Kidney (tissue), 14 donors: ENCODE measurements around the gene UGT1A3. TPM values are rescaled to one million over a fixed set of nuclear protein-coding genes. Genes with fewer than 3 reads are reported as not detected.

Source experiments
- DNase-seq, 5 donors: peaks; one replicate each; pipeline ENCODE4 v3.0.0-alpha.2; 2013 to 2020
- FAIRE-seq: peaks from 2 replicates; lab custom pipeline; 2012; peaks lifted over from hg19 to GRCh38; lab: Jason Lieb, UNC
- H3K27ac ChIP-seq, 2 donors: one replicate each; pipeline ENCODE4 v1.7.0; 2013; ENCODE audit warnings: low read depth in 2 of 2, low read length in 2 of 2, inconsistent platforms in 1 of 2
- H3K27me3 ChIP-seq: one replicate; pipeline ENCODE4 v1.7.1; 2013; ENCODE audit warnings: low read length, inconsistent platforms; ENCODE audit not compliant: control insufficient read depth, insufficient read depth
- H3K36me3 ChIP-seq, 3 donors: one replicate each; pipeline versions ENCODE4 v1.7.0 to v1.7.1; 2013; ENCODE audit warnings: low read length in 3 of 3, control low read depth in 1 of 3, inconsistent platforms in 1 of 3; ENCODE audit not compliant: insufficient read depth in 3 of 3, control insufficient read depth in 2 of 3
- H3K4me1 ChIP-seq, 3 donors: one replicate each; pipeline versions ENCODE4 v1.7.0 to v1.7.1; 2013; ENCODE audit warnings: low read length in 3 of 3, inconsistent platforms in 1 of 3, low read depth in 1 of 3; ENCODE audit not compliant: control insufficient read depth in 2 of 3, insufficient read depth in 2 of 3
- H3K4me3 ChIP-seq, 3 donors: one replicate each; pipeline versions ENCODE4 v1.7.0 to v1.8.1; 2013; ENCODE audit warnings: low read length in 3 of 3, control low read depth in 1 of 3, inconsistent platforms in 1 of 3
- H3K9ac ChIP-seq, 3 donors: one replicate each; pipeline versions ENCODE4 v1.7.0 to v1.7.1; 2013; ENCODE audit warnings: low read length in 3 of 3, control low read depth in 1 of 3, inconsistent platforms in 1 of 3
- H3K9me3 ChIP-seq, 3 donors: one replicate each; pipeline versions ENCODE4 v1.7.0 to v1.7.1; 2013; ENCODE audit warnings: low read length in 3 of 3, control low read depth in 1 of 3, inconsistent platforms in 1 of 3; ENCODE audit not compliant: control insufficient read depth in 2 of 3, insufficient read depth in 1 of 3
- CTCF ChIP-seq: IDR thresholded peaks from 3 replicates; pipeline ENCODE4 v1.5.1; 2012; ENCODE audit warnings: mild to moderate bottlenecking, moderate library complexity, borderline replicate concordance; ENCODE audit not compliant: insufficient read depth; ENCODE audit errors: extremely low read depth
- intact Hi-C: fragments of 100-400 bp; cut with DNase I; formaldehyde crosslinking; loops from one replicate; pipeline ENCODE4 v1.11.1; 2022
- polyA plus RNA-seq: library from polyadenylated mRNA; stranded (reverse); fragments of 350-450 nt; fragmentation: Illumina TruSeq; extraction: RNeasy Lipid Tissue Mini Kit (QIAGEN cat#74804); gene quantifications from one replicate; pipeline ENCODE4 v1.2.3, GENCODE V29; 2014; ENCODE audit warnings: low read depth, low replicate concordance; ENCODE audit not compliant: insufficient read depth
- total RNA-seq: library from RNA; stranded (reverse); fragmentation: NEBNext Ultra II Directional; extraction: Animal tissue kit (Norgen Biotek cat#: 25700); gene quantifications from one replicate; pipeline ENCODE4 v1.2.1, GENCODE V29; 2021
- donor health status: control.
- donor health status: control.
- donor health status: control.
- donor health status: control.
- donor health status: control.
- donor health status: DM: yes; HTN: yes; CAD: no.
- donor health status: Normal renal cell carcinoma (clear cell type).

UGT1A3 gene
- total and polyA plus RNA-seq, 2 donors from 2014 or later, result 0.47 to 0.57 TPM

- H3K4me3 ChIP-seq, result no peak overlapping the region
- no peak for TF ChIP-seq CTCF
- no peak for FAIRE-seq
- no peaks in the 10 kb centered on the region for H3K27me3 ChIP-seq
- no peak overlapping the region for H3K9ac ChIP-seq
- no peaks in the 10 kb centered on the region for H3K4me1 ChIP-seq
- DNase-seq, result peak in 1 of 5 donors; percentile 13
- intact Hi-C loops, result no loop called here
- H3K27ac ChIP-seq, result no peak overlapping the region
- no peaks in the 10 kb centered on the region for H3K9me3 ChIP-seq
- no peaks in the 10 kb centered on the region for H3K36me3 ChIP-seq
Observed at GRCh38 chr2:233816334-233816733, 87.5 kb downstream of the UGT1A3 start.

GRCh38 chr2:233816771-233817170 is 87.9 kb downstream of the UGT1A3 start:
- H3K27ac ChIP-seq, result no peak overlapping the region
- no peaks in the 10 kb centered on the region for H3K27me3 ChIP-seq
- intact Hi-C loops, result no loop called here
- no peaks in the 10 kb centered on the region for H3K4me1 ChIP-seq
- no peaks in the 10 kb centered on the region for H3K9me3 ChIP-seq
- no peaks in the 10 kb centered on the region for H3K36me3 ChIP-seq
- peak in 2 of 5 donors; percentile 23 to 40 for DNase-seq
- TF ChIP-seq CTCF, result no peak
- H3K4me3 ChIP-seq, result no peak overlapping the region
- FAIRE-seq, result no peak
- H3K9ac ChIP-seq, result no peak overlapping the region

GRCh38 chr2:233817361-233817911 is 88.6 kb downstream of the UGT1A3 start:
- no peak for FAIRE-seq
- intact Hi-C loops, result no loop called here
- no peak overlapping the region for H3K27ac ChIP-seq

More at GRCh38 chr2:233817361-233817911, 88.6 kb downstream of the UGT1A3 start:
- Histone ChIP-seq H3K9ac (no peak overlapping the region), H3K27me3 (no peaks in the 10 kb centered on the region), H3K4me1 (no peaks in the 10 kb centered on the region), H3K36me3 (no peaks in the 10 kb centered on the region), H3K4me3 (no peak overlapping the region), H3K9me3 (no peaks in the 10 kb centered on the region)
- TF ChIP-seq CTCF, result no peak
- DNase-seq, result peak in 2 of 5 donors; percentile 20 to 43
